ENCODE measurements around the gene VAMP1.

VAMP1 gene

DNA sequence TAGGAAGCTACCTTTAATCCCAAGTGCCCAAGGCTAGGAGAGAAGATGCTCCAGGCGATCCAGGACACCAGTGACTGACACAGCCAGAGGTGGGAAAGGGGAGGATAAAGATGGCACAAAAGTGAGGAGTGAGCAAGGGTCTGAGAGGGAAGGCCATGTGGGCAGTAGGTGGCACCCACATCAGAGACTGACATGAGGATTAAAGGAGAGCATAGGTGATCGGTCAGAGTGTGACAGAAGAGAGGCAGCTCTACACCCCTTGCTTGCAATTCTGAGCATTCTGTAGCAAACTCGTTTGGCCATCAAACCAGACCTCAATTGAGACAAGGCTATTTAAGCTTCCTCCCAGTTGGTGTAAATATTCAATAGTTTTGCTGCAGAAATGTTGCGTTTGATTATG, 26.4 kb downstream of the VAMP1 start:
- H2AFZ ChIP-seq: no peak overlapping the region
- H3K79me2 ChIP-seq: no peaks in the 10 kb centered on the region
- H3K4me1 ChIP-seq: no peaks in the 10 kb centered on the region
- H3K4me2 ChIP-seq (ENCODE audit: low read length): no peak overlapping the region
- no peak overlapping the region for H3K27ac ChIP-seq
- H3K36me3 ChIP-seq (ENCODE audit: control insufficient read depth, insufficient read depth, low read length): no peaks in the 10 kb centered on the region
- H3K9me3 ChIP-seq (ENCODE audit: control insufficient read depth, low read length): no peaks in the 10 kb centered on the region
- TF ChIP-seq, protein P1, sequence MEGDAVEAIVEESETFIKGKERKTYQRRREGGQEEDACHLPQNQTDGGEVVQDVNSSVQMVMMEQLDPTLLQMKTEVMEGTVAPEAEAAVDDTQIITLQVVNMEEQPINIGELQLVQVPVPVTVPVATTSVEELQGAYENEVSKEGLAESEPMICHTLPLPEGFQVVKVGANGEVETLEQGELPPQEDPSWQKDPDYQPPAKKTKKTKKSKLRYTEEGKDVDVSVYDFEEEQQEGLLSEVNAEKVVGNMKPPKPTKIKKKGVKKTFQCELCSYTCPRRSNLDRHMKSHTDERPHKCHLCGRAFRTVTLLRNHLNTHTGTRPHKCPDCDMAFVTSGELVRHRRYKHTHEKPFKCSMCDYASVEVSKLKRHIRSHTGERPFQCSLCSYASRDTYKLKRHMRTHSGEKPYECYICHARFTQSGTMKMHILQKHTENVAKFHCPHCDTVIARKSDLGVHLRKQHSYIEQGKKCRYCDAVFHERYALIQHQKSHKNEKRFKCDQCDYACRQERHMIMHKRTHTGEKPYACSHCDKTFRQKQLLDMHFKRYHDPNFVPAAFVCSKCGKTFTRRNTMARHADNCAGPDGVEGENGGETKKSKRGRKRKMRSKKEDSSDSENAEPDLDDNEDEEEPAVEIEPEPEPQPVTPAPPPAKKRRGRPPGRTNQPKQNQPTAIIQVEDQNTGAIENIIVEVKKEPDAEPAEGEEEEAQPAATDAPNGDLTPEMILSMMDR (IDR thresholded peaks at IDR 0.05): no peak
- H3K4me3 ChIP-seq (ENCODE audit: low read depth, low read length): no peak overlapping the region
- no peak overlapping the region for H3K9ac ChIP-seq
- H3K27me3 ChIP-seq (ENCODE audit: control insufficient read depth, insufficient read depth, low read length): no peaks in the 10 kb centered on the region

DNA sequence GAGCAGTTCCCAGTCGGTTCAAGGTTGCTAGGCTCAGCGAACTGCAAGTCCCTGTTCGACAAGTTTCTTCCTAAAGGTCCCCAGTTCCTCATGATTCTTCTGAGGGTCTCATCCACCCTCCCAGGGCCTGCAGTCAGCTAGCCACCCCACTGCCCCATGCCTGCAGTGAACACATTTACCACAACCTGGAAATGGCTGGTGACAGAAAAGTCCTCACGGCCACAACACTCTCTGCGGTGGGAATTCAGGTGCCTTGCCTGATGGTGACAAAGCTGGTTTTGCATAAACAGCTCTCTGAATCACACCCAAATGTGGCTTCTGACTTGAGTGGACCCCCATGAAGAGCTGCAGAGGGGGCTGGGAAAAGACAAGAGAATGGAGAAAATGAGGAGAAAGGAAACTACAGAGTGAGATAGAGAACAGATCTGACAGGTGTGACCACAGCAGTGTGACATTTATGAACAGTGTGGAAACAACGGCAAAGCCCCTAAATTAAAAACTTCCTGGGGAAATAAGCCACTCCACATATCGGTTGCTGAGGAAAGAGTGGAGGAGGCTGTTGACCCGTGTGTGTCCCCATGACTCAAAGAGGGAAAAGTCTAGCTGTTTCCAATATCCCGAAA, 27.0 kb downstream of the VAMP1 start:
- H3K36me3 ChIP-seq (ENCODE audit: control insufficient read depth, insufficient read depth, low read length): no peaks in the 10 kb centered on the region
- H2AFZ ChIP-seq: no peak overlapping the region
- no peaks in the 10 kb centered on the region for H3K4me1 ChIP-seq
- TF ChIP-seq, protein P1 (IDR thresholded peaks at IDR 0.05): no peak
- no peaks in the 10 kb centered on the region for H3K79me2 ChIP-seq
- no peak overlapping the region for H3K4me3 ChIP-seq (ENCODE audit: low read depth, low read length)
- H3K9me3 ChIP-seq (ENCODE audit: control insufficient read depth, low read length): no peaks in the 10 kb centered on the region
- H3K27ac ChIP-seq: no peak overlapping the region
- H3K4me2 ChIP-seq (ENCODE audit: low read length): no peak overlapping the region
- no peaks in the 10 kb centered on the region for H3K27me3 ChIP-seq (ENCODE audit: control insufficient read depth, insufficient read depth, low read length)
- H3K9ac ChIP-seq: no peak overlapping the region

DNA sequence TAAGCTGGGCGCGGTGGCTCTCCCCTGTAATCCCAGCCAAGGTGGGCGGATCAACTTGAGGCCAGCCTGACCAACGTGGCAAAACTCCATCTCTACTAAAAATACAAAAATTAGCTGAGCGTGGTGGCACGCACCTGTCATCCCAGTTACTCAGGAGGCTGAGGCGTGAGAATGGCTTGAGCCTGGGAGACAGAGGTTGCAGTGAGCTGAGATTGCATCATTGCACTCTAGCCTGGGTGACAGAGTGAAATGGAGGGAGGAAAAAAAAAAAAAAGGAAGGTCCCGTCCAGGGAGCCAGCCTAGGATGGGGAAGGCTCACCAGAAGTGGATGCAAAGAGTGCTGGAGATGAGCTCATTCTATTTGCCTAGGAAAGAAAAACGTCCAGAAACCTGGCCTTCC, 27.6 kb downstream of the VAMP1 start:
- Histone ChIP-seq H3K36me3 (ENCODE audit: control insufficient read depth, insufficient read depth, low read length) (no peaks in the 10 kb centered on the region), H3K27ac (no peak overlapping the region), H3K79me2 (no peaks in the 10 kb centered on the region), H3K4me2 (ENCODE audit: low read length) (no peak overlapping the region), H3K4me1 (no peaks in the 10 kb centered on the region), H3K9ac (no peak overlapping the region), H3K27me3 (ENCODE audit: control insufficient read depth, insufficient read depth, low read length) (no peaks in the 10 kb centered on the region), H2AFZ (no peak overlapping the region), H3K9me3 (ENCODE audit: control insufficient read depth, low read length) (no peaks in the 10 kb centered on the region), H3K4me3 (ENCODE audit: low read depth, low read length) (no peak overlapping the region)
- TF ChIP-seq, protein P1 (IDR thresholded peaks at IDR 0.05): no peak

DNA sequence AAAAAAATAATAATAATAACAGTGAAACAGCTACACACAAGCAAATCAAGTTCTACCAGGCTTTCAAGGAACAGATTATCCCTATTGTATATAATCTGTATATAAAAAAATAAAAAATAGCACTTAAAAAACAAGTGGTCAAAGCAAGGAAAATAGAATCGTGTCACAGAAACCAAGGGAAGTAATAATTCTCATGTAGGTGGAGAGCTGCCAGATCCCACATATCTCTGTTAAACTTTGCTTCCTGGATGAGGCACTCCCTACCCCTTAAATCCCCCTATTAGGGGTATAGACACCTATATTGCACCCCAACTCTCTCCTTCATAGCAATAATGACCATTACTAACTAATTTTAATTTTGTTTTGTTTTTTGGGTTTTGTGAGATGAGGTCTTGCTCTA, 30.1 kb downstream of the VAMP1 start:
- TF ChIP-seq, protein P1 (IDR thresholded peaks at IDR 0.05): no peak
- Histone ChIP-seq H3K4me3 (ENCODE audit: low read depth, low read length) (no peak overlapping the region), H3K9me3 (ENCODE audit: control insufficient read depth, low read length) (no peaks in the 10 kb centered on the region), H3K4me1 (no peaks in the 10 kb centered on the region), H3K9ac (no peak overlapping the region), H3K4me2 (ENCODE audit: low read length) (no peak overlapping the region), H3K36me3 (ENCODE audit: control insufficient read depth, insufficient read depth, low read length) (no peaks in the 10 kb centered on the region), H2AFZ (no peak overlapping the region), H3K27ac (no peak overlapping the region), H3K27me3 (ENCODE audit: control insufficient read depth, insufficient read depth, low read length) (no peaks in the 10 kb centered on the region), H3K79me2 (no peaks in the 10 kb centered on the region)

DNA sequence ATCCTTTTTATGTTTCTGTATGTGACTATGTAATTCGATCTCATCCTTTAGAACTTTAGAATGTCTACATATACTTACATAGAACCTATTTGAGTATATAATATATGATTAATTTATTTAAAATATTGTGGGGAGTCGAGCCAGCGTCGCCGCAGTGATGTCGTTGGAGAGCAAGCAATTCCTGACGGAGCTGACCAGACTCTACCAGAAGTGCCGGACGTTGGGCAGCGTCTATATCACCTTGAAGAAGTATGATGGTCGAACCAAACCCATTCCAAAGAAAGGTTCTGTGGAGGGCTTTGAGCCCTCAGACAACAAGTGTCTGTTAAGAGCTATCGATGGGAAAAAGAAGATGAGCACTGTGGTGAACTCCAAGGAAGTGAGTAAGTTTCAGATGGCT, 32.1 kb downstream of the VAMP1 start:
- Histone ChIP-seq H3K36me3 (ENCODE audit: control insufficient read depth, insufficient read depth, low read length) (no peaks in the 10 kb centered on the region), H3K4me2 (ENCODE audit: low read length) (no peak overlapping the region), H3K9ac (no peak overlapping the region), H2AFZ (no peak overlapping the region), H3K27me3 (ENCODE audit: control insufficient read depth, insufficient read depth, low read length) (no peaks in the 10 kb centered on the region), H3K27ac (no peak overlapping the region), H3K4me3 (ENCODE audit: low read depth, low read length) (no peak overlapping the region), H3K9me3 (ENCODE audit: control insufficient read depth, low read length) (no peaks in the 10 kb centered on the region), H3K4me1 (no peaks in the 10 kb centered on the region), H3K79me2 (no peaks in the 10 kb centered on the region)
- TF ChIP-seq, protein P1 (IDR thresholded peaks at IDR 0.05): no peak

Data from parathyroid adenoma (tissue), 2 donors.